Kidney epithelial cell (primary cell): ENCODE data around the gene EXOC3L1. TPM values are rescaled to one million over a fixed set of nuclear protein-coding genes. Genes with fewer than 3 reads are reported as not detected.

Experiments used
- DNase-seq: peaks from one replicate; pipeline ENCODE4 v3.0.0-alpha.2; 2010; ENCODE audit warnings: low read depth
- H3K27me3 ChIP-seq: 2 replicates; pipeline ENCODE4 v1.6.0; 2011; ENCODE audit warnings: low read length; ENCODE audit not compliant: control insufficient read depth, insufficient read depth
- H3K36me3 ChIP-seq: 2 replicates; pipeline ENCODE4 v1.5.1; 2011; ENCODE audit warnings: low read length; ENCODE audit not compliant: control insufficient read depth, insufficient read depth
- H3K4me3 ChIP-seq: 2 replicates; pipeline ENCODE4 v1.5.1; 2011; ENCODE audit warnings: low read depth, mild to moderate bottlenecking, control low read depth, low read length
- total RNA-seq: library from RNA; depleted of rRNA; stranded (reverse); fragments of >200 nt; gene quantifications from 2 replicates; pipeline ENCODE4 v1.2.3, GENCODE V29; 2015
- TF ChIP-seq, protein P1 (sequence below): IDR thresholded peaks from 2 replicates; pipeline ENCODE4 v1.5.1; 2011; ENCODE audit warnings: mild to moderate bottlenecking, moderate library complexity, low read length, control low read depth, inconsistent platforms; ENCODE audit not compliant: insufficient read depth, poor library complexity, severe bottlenecking

The EXOC3L1 gene, protein sequence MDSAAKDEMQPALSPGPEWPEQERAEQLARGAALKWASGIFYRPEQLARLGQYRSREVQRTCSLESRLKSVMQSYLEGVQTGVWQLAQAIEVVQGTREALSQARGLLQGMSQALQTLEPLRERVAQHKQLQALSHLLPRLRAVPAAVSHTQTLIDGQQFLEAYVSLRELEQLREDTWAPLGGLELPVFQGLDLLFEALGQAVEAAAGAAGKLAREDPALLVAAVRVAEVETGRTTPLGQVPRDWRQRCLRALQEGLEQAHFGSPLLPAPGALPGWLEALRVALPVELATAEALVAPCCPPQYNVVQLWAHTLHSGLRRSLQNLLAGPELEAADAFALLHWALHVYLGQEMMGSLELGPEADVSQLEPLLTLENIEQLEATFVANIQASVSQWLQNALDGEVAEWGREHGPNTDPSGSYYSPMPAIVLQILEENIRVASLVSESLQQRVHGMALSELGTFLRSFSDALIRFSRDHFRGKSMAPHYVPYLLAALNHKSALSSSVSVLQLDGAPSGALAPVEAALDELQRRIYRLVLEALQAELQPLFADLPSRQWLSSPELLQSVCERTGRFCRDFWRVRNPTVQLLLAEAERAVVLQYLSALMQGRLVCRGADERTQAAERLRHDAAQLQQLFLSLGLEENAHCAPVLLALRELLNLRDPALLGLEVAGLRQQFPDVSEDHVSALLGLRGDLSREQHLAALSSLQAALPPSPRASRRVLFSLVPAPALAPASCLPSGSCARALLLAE
- 0.21 and 0.25 TPM in 2 replicates for total RNA-seq

DNA sequence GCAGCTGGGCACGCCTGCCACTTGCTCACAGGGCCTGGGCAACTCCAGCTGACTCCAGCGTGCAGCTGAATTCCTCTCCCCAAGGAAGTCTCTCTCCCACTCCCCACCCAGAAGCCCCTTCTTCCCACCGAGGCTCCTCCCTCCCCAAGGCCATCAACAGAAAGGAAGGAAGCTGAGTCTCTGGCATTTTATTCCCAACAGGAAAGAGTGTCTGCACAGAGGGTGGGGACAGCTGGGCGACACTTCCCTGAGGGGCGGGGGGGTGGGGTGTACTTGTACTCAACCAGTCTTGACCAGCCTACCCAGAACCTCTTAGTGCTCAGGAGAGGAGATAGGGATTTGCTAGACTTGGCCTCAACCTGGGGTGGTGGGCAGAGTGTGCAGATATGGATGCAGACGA, at the start of gene EXOC3L1:
Gene EXOC3L1, minus strand, starts transcription at position 96 of the 400 bp plus-strand sequence. CDS start 460 bp downstream, outside the sequence.
- no peak for DNase-seq

DNA sequence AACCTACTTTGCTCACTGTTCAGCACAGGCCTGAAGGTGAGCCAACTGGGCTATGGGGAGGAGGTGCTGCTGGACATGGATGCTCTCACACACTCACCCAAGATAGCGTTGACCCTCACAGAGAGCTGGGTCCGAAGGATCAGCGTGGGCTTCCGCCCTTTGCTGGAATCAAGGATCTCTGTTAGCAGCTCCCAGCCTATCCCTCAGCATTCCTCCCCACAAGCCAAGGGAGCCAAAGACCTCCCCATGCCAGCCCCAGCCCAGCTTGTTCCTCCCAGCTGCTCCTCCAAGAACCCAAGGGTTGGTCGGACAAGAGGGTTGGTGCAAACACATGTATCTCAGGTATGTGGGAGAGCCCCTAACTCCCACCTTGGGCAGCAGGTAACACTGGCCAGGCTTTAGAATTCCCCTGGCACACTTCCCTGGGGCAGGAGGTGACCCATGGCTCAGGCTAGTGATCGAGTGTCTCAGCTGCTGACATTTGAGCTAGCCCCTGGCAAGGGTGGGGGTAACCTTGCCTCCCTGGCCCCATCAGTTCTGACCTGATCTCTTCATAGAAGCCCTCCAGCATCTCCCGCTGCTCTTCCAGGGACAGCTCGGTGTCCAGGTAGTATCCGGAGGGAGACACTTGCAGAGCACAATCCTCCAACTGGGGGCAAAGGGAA, 49.0 kb upstream of the EXOC3L1 start:
- TF ChIP-seq, protein P1, sequence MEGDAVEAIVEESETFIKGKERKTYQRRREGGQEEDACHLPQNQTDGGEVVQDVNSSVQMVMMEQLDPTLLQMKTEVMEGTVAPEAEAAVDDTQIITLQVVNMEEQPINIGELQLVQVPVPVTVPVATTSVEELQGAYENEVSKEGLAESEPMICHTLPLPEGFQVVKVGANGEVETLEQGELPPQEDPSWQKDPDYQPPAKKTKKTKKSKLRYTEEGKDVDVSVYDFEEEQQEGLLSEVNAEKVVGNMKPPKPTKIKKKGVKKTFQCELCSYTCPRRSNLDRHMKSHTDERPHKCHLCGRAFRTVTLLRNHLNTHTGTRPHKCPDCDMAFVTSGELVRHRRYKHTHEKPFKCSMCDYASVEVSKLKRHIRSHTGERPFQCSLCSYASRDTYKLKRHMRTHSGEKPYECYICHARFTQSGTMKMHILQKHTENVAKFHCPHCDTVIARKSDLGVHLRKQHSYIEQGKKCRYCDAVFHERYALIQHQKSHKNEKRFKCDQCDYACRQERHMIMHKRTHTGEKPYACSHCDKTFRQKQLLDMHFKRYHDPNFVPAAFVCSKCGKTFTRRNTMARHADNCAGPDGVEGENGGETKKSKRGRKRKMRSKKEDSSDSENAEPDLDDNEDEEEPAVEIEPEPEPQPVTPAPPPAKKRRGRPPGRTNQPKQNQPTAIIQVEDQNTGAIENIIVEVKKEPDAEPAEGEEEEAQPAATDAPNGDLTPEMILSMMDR = no peak
- DNase-seq = no peak
- Histone ChIP-seq H3K36me3 (peaks cover 4% of the 10 kb centered on the region), H3K4me3 (no peak overlapping the region), H3K27me3 (no peaks in the 10 kb centered on the region)

More for the DNA sequence above, at the start of gene EXOC3L1:
- TF ChIP-seq, protein P1 = no peak
- Histone ChIP-seq H3K36me3 (no peaks in the 10 kb centered on the region), H3K27me3 (peaks cover 2% of the 10 kb centered on the region), H3K4me3 (no peak within 1 kb of the TSS)

DNA sequence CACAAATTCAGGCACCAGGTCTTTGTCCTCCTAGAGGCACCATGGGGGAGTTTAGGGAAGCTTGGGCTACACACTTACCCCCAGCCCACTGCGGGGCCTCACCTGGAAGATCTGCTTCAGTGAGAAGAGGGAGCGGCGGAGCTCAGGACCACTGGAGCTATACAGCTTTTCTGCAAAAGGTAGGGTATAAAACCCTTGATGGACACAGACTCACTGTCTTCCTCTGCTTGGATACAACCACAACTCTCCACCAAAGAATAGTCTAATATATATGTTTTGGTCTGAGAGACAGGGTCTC, 48.3 kb upstream of the EXOC3L1 start:
- H3K36me3 ChIP-seq = peaks cover 4% of the 10 kb centered on the region
- no peak overlapping the region for H3K4me3 ChIP-seq
- TF ChIP-seq, protein P1 = no peak
- H3K27me3 ChIP-seq = no peaks in the 10 kb centered on the region
- DNase-seq = no peak

DNA sequence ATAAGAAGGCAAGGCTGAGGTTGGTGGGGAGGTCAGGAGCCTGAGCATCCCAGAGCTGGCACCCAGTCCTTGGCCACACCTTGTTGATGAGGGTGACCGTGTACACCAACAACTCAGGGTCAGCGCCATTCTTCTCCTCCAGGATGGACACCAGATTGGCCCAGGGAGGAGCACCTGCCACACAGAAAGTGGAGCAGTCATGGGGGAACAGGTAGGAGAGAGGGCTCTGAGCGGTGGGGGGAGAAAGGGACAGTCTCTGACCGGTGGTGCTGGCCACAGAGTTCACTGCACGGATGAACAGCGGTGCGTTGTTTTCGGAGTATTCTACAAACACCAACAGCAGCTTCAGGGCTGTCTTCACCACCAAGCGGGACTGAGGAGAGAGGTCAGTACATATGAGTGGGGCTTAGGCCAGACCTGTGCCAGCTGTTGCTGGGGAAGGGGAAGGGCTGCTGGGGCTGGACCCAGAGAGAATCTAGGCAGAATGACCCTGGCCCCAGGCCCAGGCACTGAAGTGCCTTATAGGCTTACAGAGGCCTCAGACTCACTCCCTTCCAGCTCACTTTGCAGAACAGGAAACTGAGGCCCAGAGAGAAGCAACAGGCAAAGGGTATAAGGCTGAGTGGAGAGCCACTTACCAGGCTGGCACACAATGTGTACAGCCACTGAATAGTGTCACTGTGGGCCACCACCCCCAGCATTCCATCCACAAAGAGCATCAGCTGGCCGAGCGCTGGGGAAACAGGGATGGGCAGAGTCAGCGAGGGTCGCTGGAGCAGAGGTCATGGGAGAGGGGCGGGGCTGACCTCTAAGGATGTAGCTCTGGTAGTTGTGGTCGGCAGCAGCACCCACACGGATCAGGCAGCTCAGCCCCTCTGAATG, 47.7 kb upstream of the EXOC3L1 start:
- no peak for DNase-seq
- Histone ChIP-seq H3K36me3 (peaks cover 4% of the 10 kb centered on the region), H3K27me3 (no peaks in the 10 kb centered on the region), H3K4me3 (no peak overlapping the region)
- TF ChIP-seq, protein P1 = no peak

DNA sequence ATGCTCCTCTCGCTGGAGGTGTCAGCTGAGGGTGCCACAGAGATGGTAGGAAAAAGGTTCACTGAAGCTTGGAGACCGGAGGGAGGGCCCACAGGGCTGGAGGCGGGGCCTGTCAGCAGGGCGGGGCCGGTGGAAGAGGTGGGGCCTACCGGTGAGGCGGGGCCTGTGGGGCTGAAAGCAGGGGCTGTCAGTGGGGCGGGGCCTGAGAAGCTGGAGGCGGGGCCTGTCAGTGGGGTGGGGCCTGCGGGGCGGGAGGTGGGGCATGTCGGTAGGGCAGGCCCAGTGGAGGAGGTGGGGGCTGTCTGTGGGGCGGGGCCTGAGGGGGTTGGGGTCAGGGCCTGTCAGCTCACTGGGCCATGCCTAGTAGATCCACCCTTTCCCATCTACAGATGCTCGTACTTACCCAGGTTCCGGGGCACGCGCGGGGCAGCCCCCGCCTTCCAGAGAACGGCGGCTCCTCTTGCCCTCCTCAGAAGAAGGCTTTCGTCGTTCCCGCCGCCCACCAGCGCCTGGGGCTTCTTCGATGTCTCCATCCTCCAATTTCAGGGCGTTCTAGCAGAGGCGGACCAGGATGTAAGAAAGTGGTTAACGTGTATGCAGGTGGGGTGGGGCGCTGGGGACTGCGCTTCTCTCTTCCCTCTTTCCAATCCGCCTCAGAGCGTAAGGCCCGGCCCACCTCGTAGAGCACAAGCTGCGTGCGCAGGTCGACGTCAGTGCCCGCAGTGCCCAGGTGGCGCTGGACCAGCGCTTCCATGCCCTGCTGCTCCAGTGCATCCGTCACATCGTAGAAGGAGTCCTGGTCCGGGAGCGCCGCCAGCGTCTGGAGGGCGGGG, 46.8 kb upstream of the EXOC3L1 start:
- TF ChIP-seq, protein P1 = no peak

More for the DNA sequence above, 46.8 kb upstream of the EXOC3L1 start:
- Histone ChIP-seq H3K4me3 (no peak overlapping the region), H3K27me3 (no peaks in the 10 kb centered on the region), H3K36me3 (peaks cover 7% of the 10 kb centered on the region)
- no peak for DNase-seq
